HepG2 (cell line): ENCODE results near the gene STX4. TPM values are rescaled to one million over a fixed set of nuclear protein-coding genes. Genes with fewer than 3 reads are reported as not detected.

Experiments used
- ARID4A ChIP-seq: sonication (generic); formaldehyde crosslinking; IDR thresholded peaks from 2 replicates; pipeline ENCODE4 v1.5.0; 2020; ENCODE audit warnings: mild to moderate bottlenecking, missing genetic modification reagents, borderline replicate concordance
- GATAD2A ChIP-seq: IDR thresholded peaks from 2 replicates; pipeline ENCODE4 v1.6.1; 2016
- LCORL ChIP-seq, 2 experiments: fragments of 450-650 bp in 1 of 2; sonication (generic) in 1 of 2; formaldehyde crosslinking in 1 of 2; IDR thresholded peaks; 2 replicates each; pipeline versions ENCODE4 v1.5.0 to v1.6.1; 2017 to 2020; ENCODE audit warnings: antibody characterized with exemption in 1 of 2, missing genetic modification reagents in 1 of 2
- NR3C1 ChIP-seq: sonication (generic); formaldehyde crosslinking; IDR thresholded peaks from 2 replicates; pipeline ENCODE4 v1.4.0; 2020; ENCODE audit warnings: missing genetic modification reagents
- PAXIP1 ChIP-seq: sonication (generic); formaldehyde crosslinking; conservative IDR thresholded peaks from 2 replicates; pipeline ENCODE4 v1.4.0; 2020; ENCODE audit warnings: mild to moderate bottlenecking, missing genetic modification reagents, moderate library complexity
- SALL1 ChIP-seq: sonication (generic); formaldehyde crosslinking; IDR thresholded peaks from 2 replicates; pipeline ENCODE4 v1.8.0; 2022; ENCODE audit warnings: mild to moderate bottlenecking, missing genetic modification reagents
- ZNF510 ChIP-seq: sonication (generic); formaldehyde crosslinking; IDR thresholded peaks from 2 replicates; pipeline ENCODE4 v1.4.0; 2020; ENCODE audit warnings: low read depth, mild to moderate bottlenecking, missing genetic modification reagents
- ZNF609 ChIP-seq: sonication (generic); formaldehyde crosslinking; IDR thresholded peaks from 2 replicates; pipeline ENCODE4 v1.4.0; 2020; ENCODE audit warnings: mild to moderate bottlenecking, missing genetic modification reagents, borderline replicate concordance
- polyA plus RNA-seq, 8 experiments: library from polyadenylated mRNA; depleted of rRNA in 3 of 8; stranded (reverse) in 7 of 8; unstranded in 1 of 8; fragments of >200 nt; fragmentation: Illumina TruSeq in 4 of 8; extraction: Trizol in 4 of 8; gene quantifications; 2 replicates each; pipeline versions ENCODE4 v1.2.1 to v1.2.3, GENCODE V29; 2011 to 2016; ENCODE audit warnings: low read depth in 4 of 8, missing spikeins in 1 of 8, mixed read lengths in 1 of 8; ENCODE audit not compliant: insufficient read depth in 1 of 8
- total RNA-seq, 5 experiments: library from RNA; depleted of rRNA; stranded (reverse); fragments of >200 nt; fragmentation: Illumina TruSeq; extraction: Trizol; gene quantifications; 2 replicates each; pipeline ENCODE4 v1.2.3, GENCODE V29; 2016; ENCODE audit warnings: low read depth in 1 of 5
- TF ChIP-seq, protein P1 (sequence below): IDR thresholded peaks from 2 replicates; pipeline ENCODE4 v1.6.1; 2012; ENCODE audit warnings: inconsistent platforms
- TF ChIP-seq, protein P2 (sequence below): sonication (generic); formaldehyde crosslinking; IDR thresholded peaks from 2 replicates; pipeline ENCODE4 v1.8.0; 2022; ENCODE audit warnings: missing genetic modification reagents, mild to moderate bottlenecking, borderline replicate concordance
- TF ChIP-seq, protein P3 (sequence below): sonication (generic); formaldehyde crosslinking; conservative IDR thresholded peaks from 2 replicates; pipeline ENCODE4 v1.8.1; 2023; ENCODE audit warnings: missing genetic modification reagents

The STX4 gene
- total and polyA plus RNA-seq, 2 of the 13 experiments (the other 11 are each of a cell fraction or from before 2014, with no cell fraction given): 29.2 to 34.6 TPM

GRCh38 chr16:31001507-31002249, 31.7 kb upstream of the STX4 start (continued):
- TF ChIP-seq SALL1 (CRISPR knock-in tag) (peak; percentile 76; the same call in 1 of the 2 replicates), ZNF609 (CRISPR knock-in tag) (0 out of 2 replicates have a peak, but pooled peaks have one; percentile 39), ZNF510 (CRISPR knock-in tag) (0 out of 2 replicates have a peak, but pooled peaks have one; percentile 10), NR3C1 (CRISPR knock-in tag) (no peak), GATAD2A (CRISPR knock-in tag) (peak; percentile 66; the same call in 1 of the 2 replicates), ARID4A (CRISPR knock-in tag) (peak; percentile 57), LCORL (IDR thresholded peaks at IDR 0.05) (no peak), LCORL (CRISPR knock-in tag; IDR thresholded peaks at IDR 0.05) (peak; percentile 75), PAXIP1 (CRISPR knock-in tag) (peak; percentile 60)
- TF ChIP-seq, protein P1, sequence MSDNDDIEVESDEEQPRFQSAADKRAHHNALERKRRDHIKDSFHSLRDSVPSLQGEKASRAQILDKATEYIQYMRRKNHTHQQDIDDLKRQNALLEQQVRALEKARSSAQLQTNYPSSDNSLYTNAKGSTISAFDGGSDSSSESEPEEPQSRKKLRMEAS: peak; percentile 34; the same call in 1 of the 2 replicates
- TF ChIP-seq, protein P2, sequence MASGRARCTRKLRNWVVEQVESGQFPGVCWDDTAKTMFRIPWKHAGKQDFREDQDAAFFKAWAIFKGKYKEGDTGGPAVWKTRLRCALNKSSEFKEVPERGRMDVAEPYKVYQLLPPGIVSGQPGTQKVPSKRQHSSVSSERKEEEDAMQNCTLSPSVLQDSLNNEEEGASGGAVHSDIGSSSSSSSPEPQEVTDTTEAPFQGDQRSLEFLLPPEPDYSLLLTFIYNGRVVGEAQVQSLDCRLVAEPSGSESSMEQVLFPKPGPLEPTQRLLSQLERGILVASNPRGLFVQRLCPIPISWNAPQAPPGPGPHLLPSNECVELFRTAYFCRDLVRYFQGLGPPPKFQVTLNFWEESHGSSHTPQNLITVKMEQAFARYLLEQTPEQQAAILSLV (CRISPR knock-in tag): peak; percentile 83; the same call in 1 of the 2 replicates
- TF ChIP-seq, protein P3, sequence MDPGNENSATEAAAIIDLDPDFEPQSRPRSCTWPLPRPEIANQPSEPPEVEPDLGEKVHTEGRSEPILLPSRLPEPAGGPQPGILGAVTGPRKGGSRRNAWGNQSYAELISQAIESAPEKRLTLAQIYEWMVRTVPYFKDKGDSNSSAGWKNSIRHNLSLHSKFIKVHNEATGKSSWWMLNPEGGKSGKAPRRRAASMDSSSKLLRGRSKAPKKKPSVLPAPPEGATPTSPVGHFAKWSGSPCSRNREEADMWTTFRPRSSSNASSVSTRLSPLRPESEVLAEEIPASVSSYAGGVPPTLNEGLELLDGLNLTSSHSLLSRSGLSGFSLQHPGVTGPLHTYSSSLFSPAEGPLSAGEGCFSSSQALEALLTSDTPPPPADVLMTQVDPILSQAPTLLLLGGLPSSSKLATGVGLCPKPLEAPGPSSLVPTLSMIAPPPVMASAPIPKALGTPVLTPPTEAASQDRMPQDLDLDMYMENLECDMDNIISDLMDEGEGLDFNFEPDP (CRISPR knock-in tag): 0 out of 2 replicates have a peak, but pooled peaks have one; percentile 54
